ENCODE data around the gene TMEM184C. TPM values are rescaled to one million over a fixed set of nuclear protein-coding genes. Genes with fewer than 3 reads are reported as not detected.

TMEM184C gene
- total RNA-seq, 1 experiment from 2014 or later, result 24.6 TPM

- no peaks in the 10 kb centered on the region for H4K20me1 ChIP-seq (ENCODE audit: insufficient read depth)
- H3K9me3 ChIP-seq (ENCODE audit: control insufficient read depth in 1 of 2, insufficient read depth in 1 of 2, low read depth in 1 of 2, low read length in 2 of 2), result no peaks in the 10 kb centered on the region
- ChIA-PET CTCF (interaction anchor here (1.5 kb wide), 1 partner anchor 490 kb away, joined by 4 read pairs; no protein-coding TSS in a partner anchor), RAD21 (ENCODE audit: low non-redundant PET in 1 of 2, low total read pairs in 2 of 2, uncharacterized antibody in 2 of 2, unreplicated experiment in 2 of 2) (no interaction called here), POLR2A (no interaction called here)
- H3K9me2 ChIP-seq (ENCODE audit: insufficient read depth), result no peaks in the 10 kb centered on the region
- H3K36me3 ChIP-seq (ENCODE audit: control insufficient read depth in 1 of 2, insufficient read depth in 2 of 2, low read length in 2 of 2), result no peaks in the 10 kb centered on the region
- H3K4me2 ChIP-seq (ENCODE audit: low read length), result no peak overlapping the region
- ATAC-seq, result no peak
- H3K9ac ChIP-seq (ENCODE audit: low read length), result no peak overlapping the region
- no peak for DNase-seq (ENCODE audit: low read depth, low spot score)
- H3K27ac ChIP-seq (ENCODE audit: low read depth, low read length), result no peak overlapping the region
- no peaks in the 10 kb centered on the region for H3K79me2 ChIP-seq (ENCODE audit: insufficient read depth, low read length)
- BruUV-seq (replicated peaks), result no TSS peak
- TF ChIP-seq TCF7L2 (IDR thresholded peaks at IDR 0.05; ENCODE audit: borderline replicate concordance, extremely low read depth, insufficient read depth, insufficient read length) (no peak), ZNF274 (IDR thresholded peaks at IDR 0.05; ENCODE audit: low read depth, low read length) (no peak), EZH2phosphoT487 (IDR thresholded peaks at IDR 0.05; ENCODE audit: borderline replicate concordance) (no peak), CBX3 (IDR thresholded peaks at IDR 0.05; ENCODE audit: low read depth) (no peak), SRF (IDR thresholded peaks at IDR 0.05; ENCODE audit: low read depth) (no peak), MAX (IDR thresholded peaks at IDR 0.05) (no peak), REST (IDR thresholded peaks at IDR 0.05; ENCODE audit: low read depth) (no peak), CEBPB (IDR thresholded peaks at IDR 0.05; ENCODE audit: low read depth) (no peak)
- no peak overlapping the region for H2AFZ ChIP-seq (ENCODE audit: low read depth, low read length, poor library complexity, severe bottlenecking)
- H3K27me3 ChIP-seq (ENCODE audit: insufficient read depth, low read length), result no peaks in the 10 kb centered on the region
- intact Hi-C loops (cut with micrococcal nuclease), result no loop called here
- H3K4me3 ChIP-seq (replicated peaks in 1 of 2; ENCODE audit: low read depth in 1 of 2, low read length in 2 of 2), result no peak overlapping the region
- no peaks in the 10 kb centered on the region for H3K4me1 ChIP-seq (ENCODE audit: control insufficient read depth in 1 of 2, insufficient read depth in 2 of 2, low read length in 2 of 2)
Measured at GRCh38 chr4:147586637-147587036, 30.6 kb upstream of the TMEM184C start.
